AG20443 (cell line): Measurements from ENCODE around the gene FAM83F.

ENCODE experiments used
- DNase-seq: peaks from one replicate; pipeline ENCODE4 v3.0.0; 2012; ENCODE audit warnings: low spot score, mixed read lengths

The FAM83F gene

GRCh38 chr22:40065981-40066380 is 71.2 kb downstream of the FAM83F start:
- no peak for DNase-seq

- DNase-seq, result no peak
Measured at GRCh38 chr22:40067639-40068038, 72.9 kb downstream of the FAM83F start.

GRCh38 chr22:40070701-40071100 is 75.9 kb downstream of the FAM83F start:
- DNase-seq, result peak; percentile 57

- DNase-seq, result no peak
Measured at GRCh38 chr22:40071720-40072119, 77.0 kb downstream of the FAM83F start.

GRCh38 chr22:40076702-40077645 is 82.2 kb downstream of the FAM83F start:
- peak; percentile 30 for DNase-seq

- DNase-seq, result no peak
Measured at GRCh38 chr22:40077646-40078016, 82.9 kb downstream of the FAM83F start.

- DNase-seq, result no peak
Measured at GRCh38 chr22:40081662-40082061, 86.9 kb downstream of the FAM83F start.

- DNase-seq, result no peak
Measured at GRCh38 chr22:40082184-40082583, 87.4 kb downstream of the FAM83F start.

- no peak for DNase-seq
Measured at GRCh38 chr22:40083794-40084193, 89.0 kb downstream of the FAM83F start.

- DNase-seq, result no peak
Measured at GRCh38 chr22:40084246-40084645, 89.5 kb downstream of the FAM83F start.

GRCh38 chr22:40088818-40089217 is 94.1 kb downstream of the FAM83F start:
- no peak for DNase-seq
